ENCODE data around the gene XYLT2.

XYLT2 gene

DNA sequence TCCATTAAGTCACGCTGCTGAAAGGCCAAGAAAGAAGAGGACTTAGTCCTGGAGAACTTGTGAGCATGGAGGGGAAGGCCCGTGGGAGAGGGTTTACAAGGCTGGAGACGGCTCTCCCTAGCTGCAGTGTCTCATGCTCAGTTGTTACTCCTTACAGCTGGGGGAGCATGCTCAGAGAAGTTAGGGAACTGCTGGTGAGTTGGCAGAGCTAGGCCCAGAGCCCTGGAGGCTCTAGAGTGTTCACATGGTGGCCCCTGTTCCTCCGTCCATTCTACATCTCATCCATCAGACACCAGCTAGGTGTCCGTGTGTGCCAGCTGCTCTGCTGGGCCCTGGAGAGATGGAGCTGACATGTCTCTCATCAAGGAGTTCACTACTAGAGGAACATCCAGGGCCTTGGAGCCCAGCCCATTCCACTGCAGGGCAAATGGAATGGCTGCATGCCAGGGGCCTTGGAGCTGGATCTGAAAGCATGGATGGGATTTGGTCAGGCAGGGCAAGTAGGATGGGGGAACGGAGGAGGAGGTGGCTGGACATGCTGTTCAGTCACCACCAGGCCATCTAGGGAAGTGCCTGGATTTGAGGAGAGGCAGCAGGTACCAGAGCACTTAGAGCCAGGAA is 6.3 kb downstream of the XYLT2 start:
- no peak for DNase-seq (ENCODE audit: low spot score)
- TF ChIP-seq, protein P1, sequence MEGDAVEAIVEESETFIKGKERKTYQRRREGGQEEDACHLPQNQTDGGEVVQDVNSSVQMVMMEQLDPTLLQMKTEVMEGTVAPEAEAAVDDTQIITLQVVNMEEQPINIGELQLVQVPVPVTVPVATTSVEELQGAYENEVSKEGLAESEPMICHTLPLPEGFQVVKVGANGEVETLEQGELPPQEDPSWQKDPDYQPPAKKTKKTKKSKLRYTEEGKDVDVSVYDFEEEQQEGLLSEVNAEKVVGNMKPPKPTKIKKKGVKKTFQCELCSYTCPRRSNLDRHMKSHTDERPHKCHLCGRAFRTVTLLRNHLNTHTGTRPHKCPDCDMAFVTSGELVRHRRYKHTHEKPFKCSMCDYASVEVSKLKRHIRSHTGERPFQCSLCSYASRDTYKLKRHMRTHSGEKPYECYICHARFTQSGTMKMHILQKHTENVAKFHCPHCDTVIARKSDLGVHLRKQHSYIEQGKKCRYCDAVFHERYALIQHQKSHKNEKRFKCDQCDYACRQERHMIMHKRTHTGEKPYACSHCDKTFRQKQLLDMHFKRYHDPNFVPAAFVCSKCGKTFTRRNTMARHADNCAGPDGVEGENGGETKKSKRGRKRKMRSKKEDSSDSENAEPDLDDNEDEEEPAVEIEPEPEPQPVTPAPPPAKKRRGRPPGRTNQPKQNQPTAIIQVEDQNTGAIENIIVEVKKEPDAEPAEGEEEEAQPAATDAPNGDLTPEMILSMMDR (IDR thresholded peaks at IDR 0.05; ENCODE audit: extremely low read depth, missing control alignments): no peak

DNA sequence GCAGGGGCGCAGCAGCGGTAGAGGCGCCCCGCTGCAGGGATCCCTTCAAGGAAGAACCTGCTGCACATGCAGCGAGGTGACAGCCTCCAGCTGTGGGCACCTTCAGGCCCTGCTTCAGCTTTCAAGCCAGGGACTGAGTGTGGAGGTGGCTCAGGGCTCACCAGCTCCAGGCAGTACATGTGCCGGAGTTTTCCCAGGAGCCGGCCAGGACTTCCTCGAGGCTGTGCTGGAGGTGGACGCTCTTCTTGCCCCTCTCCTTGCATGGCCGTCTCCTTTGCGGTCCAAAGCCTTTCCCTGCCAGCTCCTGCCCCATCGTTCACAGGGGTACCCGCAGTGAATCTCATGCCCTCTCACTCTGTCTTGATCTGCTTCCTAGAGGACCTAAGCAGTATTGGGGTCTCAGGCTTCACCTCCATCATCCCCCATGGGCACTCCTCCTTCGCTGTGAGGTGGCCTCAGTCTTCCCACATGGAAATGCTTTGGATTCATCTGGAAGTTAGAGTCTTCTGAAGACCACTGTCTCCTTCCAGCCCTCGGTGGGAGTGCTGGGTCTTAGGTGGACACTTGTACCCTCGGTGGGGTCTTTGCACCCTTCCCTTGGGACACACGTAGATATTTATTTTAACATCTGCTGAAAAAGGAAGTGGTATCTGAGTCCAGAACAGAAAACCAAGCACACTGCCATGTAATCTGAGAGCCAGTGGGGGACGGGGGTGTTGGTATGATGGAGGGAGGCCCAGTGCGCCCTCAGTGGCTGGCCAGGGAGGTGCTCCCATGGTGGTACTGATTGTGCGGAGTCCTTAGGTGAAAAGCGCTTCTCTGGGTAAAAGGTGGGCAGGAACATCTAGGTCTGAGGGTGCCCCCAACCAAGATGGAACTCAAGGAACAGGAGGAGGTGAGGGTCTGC is 7.0 kb downstream of the XYLT2 start:
- no peak for DNase-seq (ENCODE audit: low spot score)
- TF ChIP-seq, protein P1 (IDR thresholded peaks at IDR 0.05; ENCODE audit: extremely low read depth, missing control alignments): no peak

DNA sequence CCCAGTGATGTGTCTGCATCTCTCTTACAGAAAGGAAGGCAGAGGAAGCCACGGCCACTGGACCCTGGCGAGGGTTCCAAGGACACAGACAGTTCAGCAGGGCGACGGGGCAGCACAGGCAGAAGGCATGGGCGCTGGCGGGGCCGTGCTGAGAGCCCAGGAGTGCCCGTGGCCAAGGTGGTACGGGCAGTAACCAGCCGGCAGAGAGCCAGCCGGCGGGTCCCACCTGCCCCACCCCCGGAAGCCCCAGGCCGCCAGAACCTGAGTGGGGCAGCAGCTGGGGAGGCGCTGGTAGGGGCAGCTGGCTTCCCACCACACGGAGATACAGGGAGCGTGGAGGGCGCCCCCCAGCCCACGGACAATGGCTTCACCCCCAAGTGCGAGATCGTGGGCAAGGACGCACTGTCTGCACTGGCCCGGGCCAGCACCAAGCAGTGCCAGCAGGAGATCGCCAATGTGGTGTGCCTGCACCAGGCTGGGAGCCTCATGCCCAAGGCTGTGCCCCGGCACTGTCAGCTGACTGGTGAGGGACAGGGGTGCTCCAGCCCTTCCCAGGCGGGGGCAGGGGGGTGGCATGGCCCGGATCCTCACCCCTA is 7.8 kb downstream of the XYLT2 start:
- TF ChIP-seq, protein P1 (IDR thresholded peaks at IDR 0.05; ENCODE audit: extremely low read depth, missing control alignments): no peak
- peak; percentile 13 for DNase-seq (ENCODE audit: low spot score)

DNA sequence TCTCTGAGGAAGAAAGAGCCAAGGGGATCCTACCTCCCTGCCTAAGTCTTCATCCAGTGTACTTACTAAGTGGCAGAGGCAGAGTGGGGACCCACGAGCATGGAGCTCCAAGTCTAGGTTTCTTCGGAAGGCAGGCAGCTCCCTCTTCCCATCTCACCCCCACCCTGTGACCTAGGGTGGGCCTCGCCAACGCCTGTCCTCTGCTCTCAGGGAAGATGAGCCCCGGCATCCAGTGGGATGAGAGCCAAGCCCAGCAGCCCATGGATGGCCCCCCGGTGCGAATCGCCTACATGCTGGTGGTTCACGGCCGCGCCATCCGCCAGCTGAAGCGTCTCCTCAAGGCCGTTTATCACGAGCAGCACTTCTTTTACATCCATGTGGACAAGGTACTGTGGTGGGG is 8.3 kb downstream of the XYLT2 start:
- TF ChIP-seq, protein P1 (IDR thresholded peaks at IDR 0.05; ENCODE audit: extremely low read depth, missing control alignments): no peak

DNA sequence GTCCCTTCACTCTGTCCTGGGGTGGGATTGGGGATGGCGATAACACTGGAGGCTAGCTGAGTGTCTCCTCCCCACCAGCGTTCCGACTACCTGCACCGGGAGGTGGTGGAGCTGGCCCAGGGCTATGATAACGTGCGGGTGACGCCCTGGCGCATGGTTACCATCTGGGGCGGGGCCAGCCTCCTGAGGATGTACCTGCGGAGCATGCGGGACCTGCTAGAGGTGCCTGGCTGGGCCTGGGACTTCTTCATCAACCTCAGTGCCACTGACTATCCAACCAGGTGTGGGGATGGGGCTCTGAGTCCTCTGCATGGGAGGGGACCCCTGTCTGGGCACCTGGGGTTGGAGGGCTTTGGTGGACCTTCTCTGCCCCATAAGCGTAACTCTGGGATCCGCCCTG is 8.8 kb downstream of the XYLT2 start:
- TF ChIP-seq, protein P1 (IDR thresholded peaks at IDR 0.05; ENCODE audit: extremely low read depth, missing control alignments): no peak
- DNase-seq (ENCODE audit: low spot score): no peak

More for the DNA sequence above, 8.3 kb downstream of the XYLT2 start:
- DNase-seq (ENCODE audit: low spot score): no peak

DNA sequence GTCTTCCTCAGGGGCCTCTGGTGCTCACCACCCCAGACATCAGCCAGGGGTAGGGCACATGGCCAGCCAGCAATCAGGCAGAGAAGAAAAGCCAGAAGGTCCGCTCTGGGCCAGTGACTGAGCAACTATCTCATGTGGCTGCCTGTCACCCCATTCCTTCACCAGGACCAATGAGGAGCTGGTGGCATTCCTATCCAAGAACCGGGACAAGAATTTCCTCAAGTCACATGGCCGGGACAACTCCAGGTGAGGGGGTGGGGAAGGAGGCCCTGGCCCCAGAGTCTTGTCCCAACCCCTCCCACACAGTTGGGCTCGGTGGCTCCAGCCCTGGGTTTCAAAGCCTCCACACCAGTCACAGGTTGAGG is 9.4 kb downstream of the XYLT2 start:
- no peak for DNase-seq (ENCODE audit: low spot score)
- TF ChIP-seq, protein P1 (IDR thresholded peaks at IDR 0.05; ENCODE audit: extremely low read depth, missing control alignments): no peak

Data from GM20000 (cell line).